Measurements from ENCODE around the gene IL3.

Gene IL3

DNA sequence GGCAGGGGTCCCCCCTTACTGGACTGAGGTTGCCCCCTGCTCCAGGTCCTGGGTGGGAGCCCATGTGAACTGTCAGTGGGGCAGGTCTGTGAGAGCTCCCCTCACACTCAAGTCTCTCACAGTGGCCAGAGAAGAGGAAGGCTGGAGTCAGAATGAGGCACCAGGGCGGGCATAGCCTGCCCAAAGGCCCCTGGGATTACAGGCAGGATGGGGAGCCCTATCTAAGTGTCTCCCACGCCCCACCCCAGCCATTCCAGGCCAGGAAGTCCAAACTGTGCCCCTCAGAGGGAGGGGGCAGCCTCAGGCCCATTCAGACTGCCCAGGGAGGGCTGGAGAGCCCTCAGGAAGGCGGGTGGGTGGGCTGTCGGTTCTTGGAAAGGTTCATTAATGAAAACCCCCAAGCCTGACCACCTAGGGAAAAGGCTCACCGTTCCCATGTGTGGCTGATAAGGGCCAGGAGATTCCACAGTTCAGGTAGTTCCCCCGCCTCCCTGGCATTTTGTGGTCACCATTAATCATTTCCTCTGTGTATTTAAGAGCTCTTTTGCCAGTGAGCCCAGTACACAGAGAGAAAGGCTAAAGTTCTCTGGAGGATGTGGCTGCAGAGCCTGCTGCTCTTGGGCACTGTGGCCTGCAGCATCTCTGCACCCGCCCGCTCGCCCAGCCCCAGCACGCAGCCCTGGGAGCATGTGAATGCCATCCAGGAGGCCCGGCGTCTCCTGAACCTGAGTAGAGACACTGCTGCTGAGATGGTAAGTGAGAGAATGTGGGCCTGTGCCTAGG, 13.0 kb downstream of the IL3 start, which contains the start of gene CSF2:
Gene CSF2 (plus strand): TSS at position 559 of the 783 bp plus-strand sequence. CDS start 35 bp downstream, at position 594.
- DNase-seq = no peak

DNA sequence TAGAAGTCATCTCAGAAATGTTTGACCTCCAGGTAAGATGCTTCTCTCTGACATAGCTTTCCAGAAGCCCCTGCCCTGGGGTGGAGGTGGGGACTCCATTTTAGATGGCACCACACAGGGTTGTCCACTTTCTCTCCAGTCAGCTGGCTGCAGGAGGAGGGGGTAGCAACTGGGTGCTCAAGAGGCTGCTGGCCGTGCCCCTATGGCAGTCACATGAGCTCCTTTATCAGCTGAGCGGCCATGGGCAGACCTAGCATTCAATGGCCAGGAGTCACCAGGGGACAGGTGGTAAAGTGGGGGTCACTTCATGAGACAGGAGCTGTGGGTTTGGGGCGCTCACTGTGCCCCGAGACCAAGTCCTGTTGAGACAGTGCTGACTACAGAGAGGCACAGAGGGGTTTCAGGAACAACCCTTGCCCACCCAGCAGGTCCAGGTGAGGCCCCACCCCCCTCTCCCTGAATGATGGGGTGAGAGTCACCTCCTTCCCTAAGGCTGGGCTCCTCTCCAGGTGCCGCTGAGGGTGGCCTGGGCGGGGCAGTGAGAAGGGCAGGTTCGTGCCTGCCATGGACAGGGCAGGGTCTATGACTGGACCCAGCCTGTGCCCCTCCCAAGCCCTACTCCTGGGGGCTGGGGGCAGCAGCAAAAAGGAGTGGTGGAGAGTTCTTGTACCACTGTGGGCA, 13.8 kb downstream of the IL3 start:
- DNase-seq = no peak

DNA sequence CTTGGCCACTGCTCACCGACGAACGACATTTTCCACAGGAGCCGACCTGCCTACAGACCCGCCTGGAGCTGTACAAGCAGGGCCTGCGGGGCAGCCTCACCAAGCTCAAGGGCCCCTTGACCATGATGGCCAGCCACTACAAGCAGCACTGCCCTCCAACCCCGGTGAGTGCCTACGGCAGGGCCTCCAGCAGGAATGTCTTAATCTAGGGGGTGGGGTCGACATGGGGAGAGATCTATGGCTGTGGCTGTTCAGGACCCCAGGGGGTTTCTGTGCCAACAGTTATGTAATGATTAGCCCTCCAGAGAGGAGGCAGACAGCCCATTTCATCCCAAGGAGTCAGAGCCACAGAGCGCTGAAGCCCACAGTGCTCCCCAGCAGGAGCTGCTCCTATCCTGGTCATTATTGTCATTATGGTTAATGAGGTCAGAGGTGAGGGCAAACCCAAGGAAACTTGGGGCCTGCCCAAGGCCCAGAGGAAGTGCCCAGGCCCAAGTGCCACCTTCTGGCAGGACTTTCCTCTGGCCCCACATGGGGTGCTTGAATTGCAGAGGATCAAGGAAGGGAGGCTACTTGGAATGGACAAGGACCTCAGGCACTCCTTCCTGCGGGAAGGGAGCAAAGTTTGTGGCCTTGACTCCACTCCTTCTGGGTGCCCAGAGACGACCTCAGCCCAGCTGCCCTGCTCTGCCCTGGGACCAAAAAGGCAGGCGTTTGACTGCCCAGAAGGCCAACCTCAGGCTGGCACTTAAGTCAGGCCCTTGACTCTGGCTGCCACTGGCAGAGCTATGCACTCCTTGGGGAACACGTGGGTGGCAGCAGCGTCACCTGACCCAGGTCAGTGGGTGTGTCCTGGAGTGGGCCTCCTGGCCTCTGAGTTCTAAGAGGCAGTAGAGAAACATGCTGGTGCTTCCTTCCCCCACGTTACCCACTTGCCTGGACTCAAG, 14.6 kb downstream of the IL3 start:
- no peak for DNase-seq

DNA sequence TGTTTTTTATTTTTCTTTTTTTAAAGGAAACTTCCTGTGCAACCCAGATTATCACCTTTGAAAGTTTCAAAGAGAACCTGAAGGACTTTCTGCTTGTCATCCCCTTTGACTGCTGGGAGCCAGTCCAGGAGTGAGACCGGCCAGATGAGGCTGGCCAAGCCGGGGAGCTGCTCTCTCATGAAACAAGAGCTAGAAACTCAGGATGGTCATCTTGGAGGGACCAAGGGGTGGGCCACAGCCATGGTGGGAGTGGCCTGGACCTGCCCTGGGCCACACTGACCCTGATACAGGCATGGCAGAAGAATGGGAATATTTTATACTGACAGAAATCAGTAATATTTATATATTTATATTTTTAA, 15.2 kb downstream of the IL3 start:
- DNase-seq = no peak

DNA sequence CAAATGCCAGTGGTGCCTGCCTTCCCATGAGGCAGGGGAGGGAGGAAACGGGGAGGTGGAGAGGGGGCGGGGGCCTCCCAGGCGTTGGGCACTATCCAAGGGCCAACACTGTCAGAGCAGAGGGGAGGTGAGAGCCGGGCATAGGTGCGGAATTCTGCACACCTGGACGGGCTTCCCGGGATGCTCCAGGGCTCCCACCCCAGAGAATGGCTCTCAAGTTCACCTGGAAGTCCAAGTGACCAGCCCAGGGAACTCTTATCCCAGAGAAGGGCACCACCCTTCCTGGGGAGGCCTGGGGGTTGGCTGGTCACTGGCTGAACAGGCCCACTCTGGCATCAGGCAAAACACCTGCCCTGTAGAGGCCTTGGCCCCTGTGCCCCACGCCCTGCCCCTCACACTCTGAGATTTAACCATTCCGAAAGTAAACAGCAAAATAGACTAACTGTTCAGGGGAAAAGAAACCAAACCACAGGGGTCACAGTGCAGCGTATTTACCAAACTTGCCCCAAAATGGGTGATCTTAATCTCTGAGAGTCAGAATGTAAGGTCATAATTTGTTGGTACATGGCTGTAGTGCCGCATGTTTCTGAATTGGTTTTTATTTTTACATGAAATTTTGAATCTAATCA, 15.9 kb downstream of the IL3 start:
- DNase-seq = no peak

DNA sequence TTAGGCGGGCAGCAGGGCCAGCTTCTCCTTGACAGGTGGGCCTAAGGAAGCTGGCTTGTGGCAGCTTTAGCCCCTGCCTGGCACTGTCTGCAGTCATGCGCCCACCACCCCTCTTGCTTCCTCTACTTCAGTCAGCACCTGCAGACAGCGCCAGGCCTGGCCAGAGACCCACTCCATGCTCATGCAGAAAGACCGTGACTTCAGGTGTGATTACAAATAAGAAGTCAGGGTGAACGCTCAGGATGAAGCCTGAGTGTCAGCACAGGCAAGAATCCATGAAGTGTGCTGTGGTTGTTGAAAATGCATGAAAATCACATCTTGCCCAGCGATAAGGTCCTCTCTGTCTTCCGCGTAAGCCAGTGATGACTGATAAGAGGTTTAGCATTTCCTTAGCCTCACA, 16.5 kb downstream of the IL3 start:
- no peak for DNase-seq

DNA sequence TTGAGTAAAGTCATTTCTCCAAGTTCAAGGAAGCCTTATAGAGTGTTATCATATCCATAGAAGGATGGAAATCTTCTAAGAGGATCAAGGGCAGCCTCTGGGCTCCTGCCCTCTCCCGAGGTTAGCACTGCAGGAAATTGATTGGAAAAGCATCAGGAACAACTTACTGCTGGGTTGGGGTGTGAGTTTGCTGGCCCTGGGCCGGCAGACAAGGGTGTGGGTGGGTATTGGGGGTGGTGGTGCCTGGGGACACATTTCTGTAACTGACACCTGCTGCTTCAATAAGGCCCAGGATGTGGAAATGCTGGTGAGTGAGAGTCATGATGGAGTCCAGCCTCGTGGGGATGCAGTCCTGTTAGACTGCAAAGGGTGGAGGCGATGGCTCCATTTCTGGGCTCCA, 18.6 kb downstream of the IL3 start:
- no peak for DNase-seq

DNA sequence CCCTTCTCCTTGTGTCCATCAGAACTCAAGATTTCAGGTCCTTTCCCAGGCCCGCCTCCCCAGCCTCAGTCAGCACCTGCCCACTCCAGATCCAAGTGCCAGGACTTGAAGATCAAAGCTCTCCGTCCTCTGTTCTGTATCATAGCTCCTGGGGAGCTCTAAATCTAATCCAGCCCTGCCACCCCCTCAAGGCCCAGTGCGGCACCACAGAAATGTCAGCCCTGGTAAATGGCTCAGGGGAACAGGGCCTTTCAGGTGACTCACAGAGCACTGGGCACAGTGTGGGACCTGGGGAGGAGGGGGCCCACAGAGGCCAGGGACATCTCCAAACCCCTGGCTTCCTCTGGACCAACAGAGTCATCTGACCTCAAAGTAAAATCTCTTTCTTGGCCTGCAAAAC, 19.2 kb downstream of the IL3 start:
- DNase-seq = no peak

DNA sequence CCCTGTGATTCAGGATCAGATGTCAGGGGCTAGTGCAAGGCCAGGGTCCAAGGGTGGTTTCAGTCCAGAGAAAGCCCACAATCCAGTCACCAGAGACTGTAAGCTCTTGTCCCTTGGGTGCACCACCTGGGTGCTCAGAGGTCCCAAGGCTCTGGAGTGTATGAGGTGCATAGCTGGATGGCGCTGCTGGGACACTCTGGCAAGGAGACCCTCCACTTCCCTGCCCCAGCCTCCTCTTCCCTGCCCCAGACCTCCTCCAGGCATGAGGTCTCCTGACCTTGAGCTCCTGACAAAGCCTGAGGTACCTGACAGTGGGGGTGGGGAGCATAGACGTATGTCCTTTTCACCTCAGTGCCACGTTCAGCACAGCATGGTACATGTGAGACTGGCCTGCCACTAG, 20.1 kb downstream of the IL3 start:
- no peak for DNase-seq

DNA sequence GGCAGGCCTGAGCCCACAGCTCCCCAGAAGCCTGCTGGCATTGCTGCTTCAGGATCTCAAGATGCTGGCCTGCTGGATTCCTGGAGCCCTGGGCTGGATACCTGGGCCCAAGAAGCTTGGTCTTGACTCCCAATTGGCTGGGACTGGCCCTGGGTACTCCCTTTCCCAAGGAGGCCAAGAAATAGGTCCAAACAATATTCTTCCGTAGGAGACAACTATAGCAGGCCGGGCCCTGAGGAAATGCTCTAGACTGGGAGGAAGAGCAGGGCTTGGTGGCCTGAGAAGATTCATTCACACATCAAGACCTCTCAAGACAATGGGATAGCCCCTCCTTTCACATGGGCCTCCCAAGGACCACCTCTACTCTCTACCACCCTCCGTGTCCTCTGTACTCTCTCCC, 21.0 kb downstream of the IL3 start:
- no peak for DNase-seq

DNA sequence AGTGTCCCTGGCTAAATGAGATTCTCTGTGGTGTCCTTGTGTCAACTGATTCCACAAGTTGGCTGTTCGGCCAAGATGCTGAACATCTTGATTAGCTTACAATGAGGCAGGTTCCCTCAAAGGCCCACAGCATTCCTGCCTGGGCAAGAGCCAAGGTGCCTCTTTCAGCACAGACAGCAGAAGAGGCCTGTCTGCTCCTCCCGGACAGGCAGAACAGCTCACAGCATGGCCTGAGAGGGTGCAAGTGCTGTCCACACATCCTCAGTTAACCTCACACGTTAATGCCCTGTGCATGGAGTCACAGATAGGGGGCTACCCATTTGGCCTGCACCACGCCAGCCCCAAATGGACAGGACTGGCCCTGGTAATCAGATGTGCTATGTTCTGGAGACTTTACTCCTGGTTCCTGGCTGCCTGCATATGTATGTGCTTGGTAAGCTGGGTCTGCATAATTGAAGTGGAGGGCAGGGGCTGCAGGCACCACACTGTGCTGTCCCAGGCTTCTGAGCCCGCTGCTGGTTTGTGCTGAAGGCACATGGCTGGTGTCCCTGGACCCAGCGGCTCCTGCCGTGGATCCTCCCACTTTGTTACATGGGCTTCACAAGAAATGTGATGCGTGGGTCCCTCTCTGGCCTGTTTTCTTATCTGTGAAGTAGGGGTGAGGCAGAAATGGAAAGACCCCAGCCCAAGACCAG, 22.0 kb downstream of the IL3 start:
- DNase-seq = no peak

DNA sequence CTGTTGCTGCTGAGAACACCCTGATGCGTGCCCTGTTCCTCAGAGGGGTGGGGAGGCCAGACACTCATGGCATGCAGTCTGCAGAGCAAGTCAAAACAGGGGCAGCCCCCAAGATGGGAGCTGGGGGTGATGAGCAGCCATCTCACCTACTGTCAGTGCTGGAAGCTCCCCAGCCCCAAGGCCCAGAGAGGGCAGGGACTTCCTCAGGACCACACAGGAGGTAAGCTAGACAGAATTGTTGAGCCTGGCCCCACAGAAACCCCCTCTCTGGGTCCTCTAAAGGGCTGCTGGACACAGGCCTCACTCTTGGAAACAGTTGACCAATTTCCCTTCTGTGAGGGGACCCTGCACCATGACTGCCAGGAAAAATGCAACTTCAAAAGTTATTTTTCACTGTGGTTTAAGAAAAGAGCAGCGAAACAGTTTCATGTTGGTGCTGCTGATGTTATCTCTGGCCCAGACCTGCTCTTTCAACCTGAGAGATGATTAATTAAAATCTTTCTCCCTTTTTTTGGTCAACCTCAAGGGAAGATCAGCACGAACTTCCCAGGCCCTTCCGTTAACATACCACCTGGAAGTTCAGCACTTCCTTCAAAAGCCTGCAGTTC, 22.7 kb downstream of the IL3 start:
- no peak for DNase-seq

DNA sequence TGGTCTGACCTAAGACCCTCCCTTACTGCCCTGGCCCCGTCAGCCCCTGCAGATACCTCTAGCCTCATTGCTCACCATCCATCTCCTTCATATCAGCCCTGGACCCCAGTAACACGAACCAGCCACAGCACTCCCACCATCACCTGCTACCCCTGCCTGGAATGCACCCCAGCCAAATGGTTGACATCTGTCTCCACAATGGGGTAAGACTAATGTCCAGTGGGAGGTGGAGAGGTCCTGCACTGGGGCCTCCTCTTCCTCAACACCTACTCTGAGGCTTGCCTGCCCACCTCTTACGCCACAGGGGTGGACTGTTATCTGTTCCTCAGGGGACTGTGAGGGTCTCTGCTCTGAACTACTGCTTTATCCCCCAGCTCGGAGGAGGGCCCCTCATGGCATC, 25.2 kb downstream of the IL3 start:
- no peak for DNase-seq

DNA sequence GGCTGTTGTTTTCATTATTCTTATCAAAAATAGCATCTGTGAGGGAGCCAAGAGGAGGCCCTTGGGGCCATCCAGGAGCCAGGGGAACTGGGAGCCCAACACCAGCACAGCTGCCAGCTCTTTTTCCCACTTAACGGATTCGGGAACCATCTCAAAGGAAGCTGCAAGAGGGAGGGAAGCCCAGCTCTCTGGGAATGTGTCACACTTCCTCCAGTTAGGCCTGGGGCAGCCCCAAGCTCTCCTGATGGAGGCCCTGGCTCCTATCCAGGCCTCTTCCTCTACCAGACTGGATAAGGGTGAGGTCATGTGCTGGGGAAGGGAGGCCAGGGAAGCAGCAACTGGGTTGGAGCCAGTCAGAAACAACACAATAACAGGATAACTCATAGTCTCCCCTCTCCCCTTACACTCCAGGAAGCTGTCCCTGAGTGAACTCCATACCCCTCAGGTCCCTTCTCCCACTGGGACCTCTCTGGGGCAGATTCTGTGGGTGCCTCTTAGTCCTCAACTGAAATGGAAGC, 25.9 kb downstream of the IL3 start:
- no peak for DNase-seq

DNA sequence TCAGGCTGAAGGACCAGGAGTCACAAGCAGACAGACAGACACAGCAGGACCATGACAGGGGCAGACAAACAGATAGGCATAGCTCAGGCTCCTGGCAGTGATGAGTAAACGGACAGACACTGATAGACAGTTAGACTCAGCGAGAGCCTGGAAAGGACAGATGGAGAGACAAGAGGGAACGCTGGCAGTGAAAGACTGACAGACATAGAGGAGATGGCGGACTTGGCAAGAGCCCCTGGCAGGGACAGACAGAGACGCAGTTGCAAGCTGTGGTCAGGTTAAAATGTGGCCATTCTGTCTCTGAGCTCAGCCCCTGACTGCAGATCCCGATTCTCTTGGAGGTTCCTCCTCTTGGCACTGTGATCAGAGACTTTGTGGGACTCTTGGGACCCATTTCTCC, 26.7 kb downstream of the IL3 start:
- DNase-seq = no peak

DNA sequence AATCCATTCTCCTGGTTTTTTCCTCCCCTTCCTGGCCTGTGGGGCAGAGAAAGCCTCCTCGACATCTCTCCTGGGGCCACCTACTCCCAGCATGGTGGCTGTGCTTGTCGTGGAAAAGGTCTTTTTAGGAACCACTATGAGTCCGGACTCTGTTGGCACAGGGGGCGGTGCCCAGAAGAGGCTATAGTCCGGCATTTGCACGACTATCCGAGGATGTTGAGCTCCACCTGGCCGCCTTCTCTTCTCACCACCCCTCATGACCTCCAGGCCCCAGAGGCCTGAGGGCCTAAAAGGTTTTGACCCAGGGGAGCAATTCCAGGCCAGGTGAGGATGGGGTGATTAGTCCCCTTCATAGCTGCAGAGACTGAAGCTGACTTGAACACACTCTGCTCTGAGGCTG, 27.2 kb downstream of the IL3 start:
- no peak for DNase-seq

DNA sequence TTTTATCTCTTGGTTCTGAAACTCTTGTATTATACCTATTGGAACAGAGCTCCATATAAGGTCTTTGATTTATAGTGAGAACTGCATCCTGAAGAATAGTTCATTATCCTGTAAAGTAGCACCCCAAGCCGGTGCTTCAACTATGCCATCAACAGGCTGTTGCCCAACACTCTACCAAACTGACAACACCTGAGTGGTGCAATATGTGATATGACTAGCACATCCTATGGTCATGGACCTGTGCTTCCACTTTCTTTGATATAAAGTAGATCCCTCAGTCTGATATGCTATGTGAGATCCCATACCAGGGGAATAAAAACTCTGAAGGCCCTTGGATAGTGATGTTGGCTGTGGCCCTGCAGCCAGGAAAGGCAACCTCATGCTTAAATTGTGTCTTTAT, 28.9 kb downstream of the IL3 start:
- DNase-seq = no peak

DNA sequence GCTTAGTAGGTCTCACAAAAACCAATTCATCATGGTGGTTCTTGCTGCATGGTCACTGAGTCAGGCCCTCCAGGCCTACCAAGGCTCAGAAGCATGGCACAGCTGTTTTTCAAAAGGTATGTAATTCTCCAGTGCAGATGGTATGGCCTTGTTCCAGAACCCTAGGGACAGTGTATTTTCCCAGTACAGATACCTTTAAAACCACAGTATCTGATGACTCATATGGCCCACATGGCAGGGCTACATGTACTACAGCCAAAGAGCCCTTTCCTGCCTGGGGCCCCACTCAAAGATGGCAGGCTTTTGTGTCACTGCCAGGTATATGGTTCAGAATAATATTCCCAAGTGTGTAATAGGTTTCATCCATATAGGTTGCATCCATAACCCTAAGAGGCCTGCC, 29.7 kb downstream of the IL3 start:
- no peak for DNase-seq

DNA sequence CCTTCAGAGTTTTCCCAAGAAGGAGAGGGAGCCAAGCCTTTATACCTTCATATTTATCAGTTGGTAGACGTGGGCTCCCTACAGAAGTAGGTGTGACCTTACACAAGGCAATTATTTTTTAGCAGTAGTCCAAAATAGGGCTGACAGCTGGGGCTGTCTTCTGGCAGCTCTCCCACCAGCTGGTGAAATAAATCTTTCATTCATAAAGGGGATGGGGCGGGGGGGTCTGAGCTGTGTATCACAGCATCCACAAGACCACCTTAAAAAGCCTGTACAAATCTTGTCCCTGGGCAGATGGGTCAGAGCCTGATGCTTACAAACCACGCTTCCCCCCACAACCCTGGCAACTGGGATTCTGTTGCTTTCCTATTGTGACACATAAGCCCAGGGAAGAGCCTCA, 32.8 kb downstream of the IL3 start:
- no peak for DNase-seq

DNA sequence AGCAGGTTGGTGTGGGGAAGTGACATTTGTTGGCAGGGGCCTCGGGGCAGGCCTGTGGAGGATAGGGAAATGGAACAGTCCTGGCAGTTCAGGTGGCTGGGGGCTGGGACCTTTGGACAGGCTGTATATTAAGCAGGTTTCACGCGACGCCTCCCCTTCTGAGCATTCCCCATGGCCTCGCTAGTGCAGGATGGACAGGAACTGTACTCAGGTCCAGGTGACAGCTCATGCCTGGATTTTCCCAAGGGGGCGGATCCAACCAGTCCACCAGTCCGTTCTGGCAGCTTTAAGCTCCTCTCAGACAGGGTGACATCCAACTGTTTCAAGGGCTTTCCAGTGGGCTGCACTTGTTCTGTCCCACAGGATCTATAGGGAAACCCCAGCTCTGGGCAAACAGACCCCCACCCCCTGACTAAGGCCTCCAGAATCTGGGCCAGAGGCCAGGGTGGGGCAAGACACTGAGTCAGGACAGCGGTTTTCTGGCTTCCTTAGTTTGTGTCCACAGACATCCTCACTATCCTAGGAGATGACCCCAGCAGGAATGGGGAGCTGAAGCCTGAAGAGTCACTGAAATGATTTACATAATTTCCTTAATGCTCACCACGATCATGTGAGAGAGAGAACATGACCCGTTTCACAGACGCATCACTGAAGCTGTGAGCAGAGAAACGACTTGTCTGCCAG, 34.1 kb downstream of the IL3 start:
- DNase-seq = no peak

DNA sequence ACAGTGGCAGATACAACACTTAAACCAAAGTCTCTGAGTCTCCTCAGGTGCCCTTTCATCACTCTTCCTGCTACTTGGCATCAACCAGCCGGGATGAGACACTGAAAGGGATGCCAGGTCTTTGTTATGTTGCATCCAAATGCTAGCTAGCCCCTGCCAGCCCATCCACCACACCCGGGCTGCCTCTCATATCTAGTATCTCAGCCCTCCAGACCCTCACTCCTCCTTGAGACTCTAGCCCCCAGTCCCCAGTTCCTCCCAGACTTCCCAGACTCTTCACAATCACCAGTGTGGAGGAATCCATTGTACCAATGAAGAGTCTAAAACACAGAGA, 34.6 kb downstream of the IL3 start:
- DNase-seq = no peak
